Endothelial cell of umbilical vein (primary cell): ENCODE data around the gene NR1D2. TPM values are rescaled to one million over a fixed set of nuclear protein-coding genes. Genes with fewer than 3 reads are reported as not detected.

ENCODE experiments used
- BruUV-seq: library from RNA; stranded (reverse); fragments of 400-500 nt; replicated peaks from 2 replicates; lab custom pipeline; 2021; lab: Mats Ljungman, UMichigan
- CTCF ChIA-PET: fragments of 300-600, 350-600 bp; sonication (Branson Sonifier 250); formaldehyde crosslinking; loops from one replicate; lab custom pipeline; 2021; ENCODE audit warnings: antibody characterized with exemption, inconsistent platforms; lab: Charles Lee
- POLR2A ChIA-PET: fragments of 300-600, 350-600 bp; sonication (Branson Sonifier 250); formaldehyde crosslinking; loops from one replicate; lab custom pipeline; 2021; ENCODE audit warnings: antibody characterized with exemption, inconsistent platforms; lab: Charles Lee
- DNase-seq: peaks from one replicate; pipeline ENCODE4 v3.0.0-alpha.2; 2011; ENCODE audit warnings: low read depth, low spot score
- FAIRE-seq: peaks from 2 replicates; lab custom pipeline; 2011; peaks lifted over from hg19 to GRCh38; lab: Jason Lieb, UNC
- H2AFZ ChIP-seq: 2 replicates; pipeline ENCODE4 v1.6.0; 2012; ENCODE audit warnings: low read depth, low read length, control low read depth, inconsistent platforms
- H3K27ac ChIP-seq: 2 replicates; pipeline ENCODE4 v1.5.1; 2011; ENCODE audit warnings: low read depth, mild to moderate bottlenecking, control low read depth, low read length, moderate library complexity; ENCODE audit not compliant: insufficient read depth
- H3K27me3 ChIP-seq, 2 experiments: 2 replicates each; pipeline versions ENCODE4 v1.6.0 to v1.6.1; 2011; ENCODE audit warnings: low read length in 2 of 2, mixed read lengths in 1 of 2; ENCODE audit not compliant: control insufficient read depth in 2 of 2, insufficient read depth in 2 of 2
- H3K36me3 ChIP-seq, 2 experiments: 2 replicates in 1 of 2; 3 replicates in 1 of 2; pipeline ENCODE4 v1.5.1; 2011; ENCODE audit warnings: low read length in 2 of 2, mild to moderate bottlenecking in 1 of 2, moderate library complexity in 1 of 2; ENCODE audit not compliant: control insufficient read depth in 2 of 2, insufficient read depth in 2 of 2; ENCODE audit errors: extremely low read depth in 1 of 2
- H3K4me1 ChIP-seq: 3 replicates; pipeline ENCODE4 v1.5.1; 2011; ENCODE audit warnings: mild to moderate bottlenecking, low read length; ENCODE audit not compliant: control insufficient read depth, insufficient read depth; ENCODE audit errors: extremely low read depth
- H3K4me2 ChIP-seq: 2 replicates; pipeline ENCODE4 v1.6.1; 2011; ENCODE audit warnings: low read length, control low read depth, mixed read lengths; ENCODE audit not compliant: insufficient read depth
- H3K4me3 ChIP-seq, 3 experiments: fragments of 200-600 bp in 1 of 3; sonication (generic), shearing (Covaris generic) in 1 of 3; replicated peaks in 1 of 3; 2 replicates each; pipeline ENCODE4 v1.5.1; 2011 to 2016; ENCODE audit warnings: control low read depth in 3 of 3, low read length in 3 of 3, mild to moderate bottlenecking in 2 of 3, inconsistent platforms in 1 of 3, low read depth in 1 of 3, moderate library complexity in 1 of 3; ENCODE audit not compliant: insufficient read depth in 1 of 3
- H3K79me2 ChIP-seq: 2 replicates; pipeline ENCODE4 v1.6.0; 2012; ENCODE audit warnings: low read length, inconsistent platforms; ENCODE audit not compliant: control insufficient read depth, insufficient read depth
- H3K9ac ChIP-seq: replicated peaks from 2 replicates; pipeline ENCODE3; 2011; ENCODE audit warnings: low read length, control low read depth; ENCODE audit not compliant: insufficient read depth; ENCODE audit errors: extremely low read depth
- H3K9me1 ChIP-seq: replicated peaks from 3 replicates; pipeline ENCODE4 v1.6.0; 2011; ENCODE audit warnings: mild to moderate bottlenecking, low read length; ENCODE audit not compliant: control insufficient read depth, insufficient read depth; ENCODE audit errors: extremely low read depth
- H3K9me3 ChIP-seq: replicated peaks from 2 replicates; pipeline ENCODE4 v1.5.1; 2012; ENCODE audit warnings: low read length, inconsistent platforms; ENCODE audit not compliant: control insufficient read depth, insufficient read depth
- H4K20me1 ChIP-seq: replicated peaks from 2 replicates; pipeline ENCODE3; 2011; ENCODE audit warnings: mild to moderate bottlenecking, low read length; ENCODE audit not compliant: control insufficient read depth, insufficient read depth; ENCODE audit errors: extremely low read depth
- CTCF ChIP-seq, 2 donors: IDR thresholded peaks; 1 replicate in 1 of 2; 2 replicates in 1 of 2; pipeline ENCODE4 v1.5.1; 2011; ENCODE audit warnings: low read length in 2 of 2, mild to moderate bottlenecking in 2 of 2, moderate library complexity in 2 of 2, control low read depth in 1 of 2, inconsistent platforms in 1 of 2, low read depth in 1 of 2; ENCODE audit not compliant: insufficient read depth in 1 of 2; ENCODE audit errors: extremely low read depth in 1 of 2
- EZH2 ChIP-seq: IDR thresholded peaks from 2 replicates; pipeline ENCODE4 v1.6.1; 2012; ENCODE audit warnings: borderline replicate concordance, low read depth, mild to moderate bottlenecking, moderate library complexity, low read length, inconsistent platforms; ENCODE audit not compliant: severe bottlenecking
- FOS ChIP-seq: IDR thresholded peaks from 2 replicates; pipeline ENCODE4 v1.6.1; 2011; ENCODE audit warnings: mild to moderate bottlenecking, low read length, moderate library complexity, borderline replicate concordance; ENCODE audit not compliant: insufficient read depth
- GATA2 ChIP-seq: IDR thresholded peaks from 2 replicates; pipeline ENCODE4 v1.7.0; 2011; ENCODE audit warnings: low read depth, mild to moderate bottlenecking, moderate library complexity, mixed read lengths, low read length; ENCODE audit not compliant: insufficient read length, insufficient read depth
- JUN ChIP-seq: IDR thresholded peaks from 2 replicates; pipeline ENCODE4 v1.6.1; 2011; ENCODE audit warnings: borderline replicate concordance, low read depth; ENCODE audit not compliant: insufficient read length, insufficient read depth
- MAX ChIP-seq: IDR thresholded peaks from 2 replicates; pipeline ENCODE4 v1.6.1; 2011; ENCODE audit not compliant: insufficient read depth, insufficient read length
- MYC ChIP-seq: IDR thresholded peaks from one replicate; pipeline ENCODE4 v1.6.1; 2011; ENCODE audit warnings: mild to moderate bottlenecking, low read depth, low read length
- POLR2A ChIP-seq: IDR thresholded peaks from 2 replicates; pipeline ENCODE4 v1.6.1; 2012; ENCODE audit warnings: low read depth, mild to moderate bottlenecking, control low read depth, low read length
- POLR2AphosphoS5 ChIP-seq: IDR thresholded peaks from 2 replicates; pipeline ENCODE4 v1.6.1; 2012; ENCODE audit warnings: low read depth, mild to moderate bottlenecking, control low read depth, low read length, moderate library complexity; ENCODE audit not compliant: insufficient read depth
- dilution Hi-C: fragments of 300-500 bp; cut with MboI; formaldehyde crosslinking; loops from one replicate; pipeline ENCODE4 v1.15.0; 2019; ENCODE audit warnings: low sequenced_read_pairs; ENCODE audit not compliant: extremely low pct_ligation_motif_present
- intact Hi-C: fragments of 100-400 bp; cut with micrococcal nuclease; formaldehyde crosslinking; loops from one replicate; pipeline ENCODE4 v1.10.0; 2022
- polyA plus RNA-seq, 4 experiments: library from polyadenylated mRNA; depleted of rRNA in 3 of 4; stranded (reverse) in 3 of 4; unstranded in 1 of 4; fragments of >200 nt; gene quantifications; 2 replicates each; pipeline versions ENCODE4 v1.2.1 to v1.2.3, GENCODE V29; 2011 to 2012; ENCODE audit warnings: missing spikeins in 1 of 4
- total RNA-seq: library from RNA; stranded (reverse); gene quantifications from 2 replicates; pipeline ENCODE4 v1.2.3, GENCODE V29; 2021

The NR1D2 gene
- total and polyA plus RNA-seq, 2 donors (not counting 3 experiments of a cell fraction or from before 2014, with no cell fraction given): 4.3 to 14.6 TPM

GRCh38 chr3:23995219-23995618 lies 50.1 kb downstream of the NR1D2 start:
- H3K4me3 ChIP-seq: no peak overlapping the region
- H3K9me3 ChIP-seq: no peaks in the 10 kb centered on the region
- BruUV-seq: no TSS peak
- TF ChIP-seq POLR2A (no peak), JUN (no peak), POLR2AphosphoS5 (no peak), EZH2 (no peak), CTCF (IDR thresholded peaks at IDR 0.05; ENCODE audit: extremely low read depth in 1 of 2, insufficient read depth in 1 of 2, low read depth in 1 of 2, low read length in 2 of 2) (no peak), FOS (no peak), MAX (no peak), MYC (no peak), GATA2 (no peak)
- CTCF ChIA-PET: no interaction called here
- DNase-seq (no peak), FAIRE-seq (no peak)
- dilution Hi-C loops (no loop called here), intact Hi-C loops (no loop called here)
- POLR2A ChIA-PET: no interaction called here
- H2AFZ ChIP-seq: no peak overlapping the region
- no peaks in the 10 kb centered on the region for H3K79me2 ChIP-seq
- no peak overlapping the region for H3K4me2 ChIP-seq
- H3K36me3 ChIP-seq: no peaks in the 10 kb centered on the region
- H3K27me3 ChIP-seq: peaks cover 0 to 4% of the 10 kb centered on the region in 2 experiments
- no peak overlapping the region for H3K9ac ChIP-seq
- no peaks in the 10 kb centered on the region for H3K9me1 ChIP-seq
- H3K27ac ChIP-seq: no peak overlapping the region
- H3K4me1 ChIP-seq: peaks cover 20% of the 10 kb centered on the region
- H4K20me1 ChIP-seq: no peaks in the 10 kb centered on the region
